Uterus (tissue), 2 donors: Measurements from ENCODE around the gene SLC47A2.

Source experiments
- POLR2A ChIP-seq, 2 donors: fragments of 450-650 bp; IDR thresholded peaks; one replicate each; pipeline ENCODE4 v1.6.1; 2016; ENCODE audit warnings: antibody characterized with exemption in 2 of 2, mild to moderate bottlenecking in 1 of 2, moderate library complexity in 1 of 2
- TF ChIP-seq, protein P1 (sequence below), 4 experiments: fragments of 200-600 bp in 2 of 4; fragments of 450-650 bp in 2 of 4; sonication (generic) in 2 of 4; IDR thresholded peaks; one replicate each; pipeline ENCODE4 v1.5.1; 2016 to 2019; ENCODE audit warnings: antibody characterized with exemption in 4 of 4, mild to moderate bottlenecking in 2 of 4, moderate library complexity in 1 of 4

DNA sequence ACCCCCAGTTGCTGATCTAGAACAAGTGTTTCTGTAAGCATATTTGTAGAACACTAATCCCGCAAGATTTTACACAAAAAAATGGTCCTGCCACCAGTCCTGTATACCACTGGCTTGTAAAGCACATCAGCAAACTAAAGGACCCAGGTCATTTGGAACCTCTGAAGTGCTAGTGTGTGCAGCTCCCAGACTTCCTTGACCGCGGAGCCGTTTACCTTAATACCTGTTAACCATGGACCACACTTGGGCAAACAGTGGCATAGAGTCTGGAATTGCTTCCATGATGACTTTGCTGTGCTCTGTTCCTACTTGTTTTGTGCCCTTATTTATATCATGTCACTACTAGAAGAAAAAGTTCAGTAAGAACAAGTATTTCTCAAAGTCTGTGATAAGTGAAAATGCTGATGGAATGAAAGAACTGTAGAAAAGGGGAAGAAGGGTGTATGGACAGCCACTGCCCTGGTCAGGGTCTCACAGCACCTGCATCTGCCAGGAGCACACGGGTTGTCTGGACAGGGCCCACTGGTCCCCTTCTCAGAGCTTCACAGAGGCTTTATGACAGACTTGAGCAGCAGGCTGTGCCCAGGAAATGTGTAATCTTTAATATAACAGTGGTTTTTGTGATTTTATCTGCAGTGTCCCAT is 38.5 kb downstream of the SLC47A2 start:
- TF ChIP-seq, protein P1, sequence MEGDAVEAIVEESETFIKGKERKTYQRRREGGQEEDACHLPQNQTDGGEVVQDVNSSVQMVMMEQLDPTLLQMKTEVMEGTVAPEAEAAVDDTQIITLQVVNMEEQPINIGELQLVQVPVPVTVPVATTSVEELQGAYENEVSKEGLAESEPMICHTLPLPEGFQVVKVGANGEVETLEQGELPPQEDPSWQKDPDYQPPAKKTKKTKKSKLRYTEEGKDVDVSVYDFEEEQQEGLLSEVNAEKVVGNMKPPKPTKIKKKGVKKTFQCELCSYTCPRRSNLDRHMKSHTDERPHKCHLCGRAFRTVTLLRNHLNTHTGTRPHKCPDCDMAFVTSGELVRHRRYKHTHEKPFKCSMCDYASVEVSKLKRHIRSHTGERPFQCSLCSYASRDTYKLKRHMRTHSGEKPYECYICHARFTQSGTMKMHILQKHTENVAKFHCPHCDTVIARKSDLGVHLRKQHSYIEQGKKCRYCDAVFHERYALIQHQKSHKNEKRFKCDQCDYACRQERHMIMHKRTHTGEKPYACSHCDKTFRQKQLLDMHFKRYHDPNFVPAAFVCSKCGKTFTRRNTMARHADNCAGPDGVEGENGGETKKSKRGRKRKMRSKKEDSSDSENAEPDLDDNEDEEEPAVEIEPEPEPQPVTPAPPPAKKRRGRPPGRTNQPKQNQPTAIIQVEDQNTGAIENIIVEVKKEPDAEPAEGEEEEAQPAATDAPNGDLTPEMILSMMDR (IDR thresholded peaks at IDR 0.05): no peak
- no peak for TF ChIP-seq POLR2A (IDR thresholded peaks at IDR 0.05)
